ENCODE measurements around the gene NR1H4.
"Not testable (repeated sequence)": the region's sequence is repeated elsewhere in the genome, so short reads cannot be mapped to it uniquely, and the experiment has no call there.

The NR1H4 gene

GRCh38 chr12:100473716-100474150 is at the start of gene NR1H4:
Gene NR1H4, plus strand, starts transcription at chr12:100473866. Its CDS starts 19,458 bp downstream, at chr12:100493324.
- no peak for DNase-seq (ENCODE audit: low spot score)

- no peak for DNase-seq (ENCODE audit: low spot score)
These were observed 47.5 kb upstream of the NR1H4 start for GRCh38 chr12:100426145-100426544.

DNA sequence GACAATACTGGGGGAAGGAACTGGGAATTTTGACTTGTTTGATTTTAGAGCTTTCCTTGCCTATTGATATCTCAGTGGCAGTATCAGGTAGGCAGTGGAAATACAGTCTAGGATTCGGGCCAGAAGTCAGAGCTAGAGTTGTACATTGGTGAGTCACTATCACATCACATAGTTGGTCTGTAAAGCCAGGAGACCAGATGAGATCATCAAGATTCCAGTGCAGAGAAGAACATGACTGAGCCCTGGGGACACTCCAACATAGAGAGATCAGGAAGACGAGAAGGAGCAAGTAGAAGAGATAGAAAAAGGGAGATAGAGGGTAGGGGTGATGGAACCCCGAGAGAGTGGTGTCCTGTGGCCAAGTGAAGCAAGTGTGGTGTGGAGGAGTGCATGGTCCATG is 46.6 kb upstream of the NR1H4 start:
- peak; percentile 29 for DNase-seq (ENCODE audit: low spot score)

GRCh38 chr12:100430251-100430650 is 43.4 kb upstream of the NR1H4 start:
- not testable (repeated sequence) for DNase-seq (ENCODE audit: low spot score)

DNA sequence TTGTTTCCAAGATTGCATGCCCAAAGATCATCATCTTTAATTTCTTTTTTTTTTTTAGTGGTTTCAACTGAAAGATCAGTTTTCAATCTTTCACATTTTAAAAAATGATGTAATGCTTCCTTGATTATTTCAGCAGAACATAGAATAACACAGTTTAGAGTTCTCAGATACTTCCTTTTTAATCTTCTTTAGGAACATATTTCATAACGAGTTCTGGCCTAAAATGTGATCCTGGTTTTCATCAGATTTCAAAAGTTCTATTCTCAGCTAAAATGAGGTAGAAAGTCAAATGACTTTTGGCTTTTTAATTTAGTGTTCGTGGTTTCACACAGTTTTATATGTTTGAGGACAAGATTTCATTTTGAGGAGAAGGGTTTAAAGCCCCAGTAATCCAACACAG is 40.0 kb upstream of the NR1H4 start:
- no peak for DNase-seq (ENCODE audit: low spot score)

GRCh38 chr12:100434177-100434576 is 39.5 kb upstream of the NR1H4 start:
- DNase-seq (ENCODE audit: low spot score), result no peak

DNA sequence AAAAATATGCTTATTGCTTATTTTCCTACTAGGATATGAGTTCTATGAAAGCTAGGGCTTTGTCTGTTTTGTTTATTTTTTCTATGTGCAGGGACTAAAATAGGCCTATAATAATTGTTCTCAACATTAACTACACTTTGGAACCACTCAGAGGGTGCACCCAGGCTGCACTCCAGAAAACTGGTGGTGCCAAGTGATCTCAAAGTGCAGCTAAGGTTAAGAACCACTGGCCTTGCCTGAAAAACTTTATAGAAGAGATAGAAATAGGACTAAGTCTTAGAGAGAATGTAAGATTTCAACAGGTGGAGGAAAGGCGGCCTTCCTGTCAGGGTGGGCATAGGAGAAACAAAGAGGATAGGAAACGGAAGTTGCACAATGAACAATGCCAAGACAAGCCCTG is 37.7 kb upstream of the NR1H4 start:
- no peak for DNase-seq (ENCODE audit: low spot score)

- DNase-seq (ENCODE audit: low spot score), result peak; percentile 56
These were observed 36.4 kb upstream of the NR1H4 start for GRCh38 chr12:100437038-100437841.

DNA sequence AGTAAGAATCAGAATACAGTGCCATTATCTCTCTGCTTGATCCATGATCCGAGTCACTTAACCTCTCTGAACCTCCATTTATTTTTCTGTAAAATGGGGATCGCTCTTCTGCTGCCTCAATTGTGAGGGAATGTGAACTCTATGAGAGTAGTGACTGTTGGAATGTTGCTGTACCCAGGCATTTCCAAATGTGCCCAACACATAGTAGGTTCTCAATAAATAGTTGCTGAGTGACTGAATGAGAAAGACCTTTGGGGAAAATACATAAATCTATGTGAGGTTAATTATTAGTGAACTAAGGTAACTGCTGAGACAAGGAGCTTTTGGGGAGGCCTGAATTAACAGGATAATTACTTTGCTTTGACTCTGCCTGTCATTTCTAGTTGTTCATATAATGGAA is 33.9 kb upstream of the NR1H4 start:
- DNase-seq (ENCODE audit: low spot score), result no peak

- DNase-seq (ENCODE audit: low spot score), result no peak
These were observed 31.3 kb upstream of the NR1H4 start for GRCh38 chr12:100442403-100442802.

GRCh38 chr12:100443434-100443833 is 30.2 kb upstream of the NR1H4 start:
- no peak for DNase-seq (ENCODE audit: low spot score)

GRCh38 chr12:100445081-100445481 is 28.6 kb upstream of the NR1H4 start:
- DNase-seq (ENCODE audit: low spot score), result peak; percentile 60

DNA sequence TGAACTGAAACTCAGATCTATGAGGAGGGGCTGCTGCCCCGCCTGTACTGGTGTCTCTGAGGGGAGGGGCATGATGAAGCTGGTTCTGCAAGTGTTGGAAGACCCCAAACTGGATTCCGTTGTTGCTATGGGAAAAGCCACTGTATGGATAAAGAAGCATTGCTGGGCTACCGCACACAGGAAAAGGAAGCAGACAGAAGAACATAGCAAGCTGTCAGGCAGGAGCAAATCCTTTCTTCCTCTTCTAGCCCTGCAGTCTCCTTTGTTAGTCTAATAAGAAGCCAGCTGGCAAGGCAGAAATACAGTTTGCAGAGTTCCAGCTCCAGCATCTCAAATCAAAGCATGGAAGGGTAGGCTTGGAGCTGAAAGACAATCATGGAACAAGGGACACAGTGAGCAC is 26.3 kb upstream of the NR1H4 start:
- DNase-seq (ENCODE audit: low spot score), result no peak

DNA sequence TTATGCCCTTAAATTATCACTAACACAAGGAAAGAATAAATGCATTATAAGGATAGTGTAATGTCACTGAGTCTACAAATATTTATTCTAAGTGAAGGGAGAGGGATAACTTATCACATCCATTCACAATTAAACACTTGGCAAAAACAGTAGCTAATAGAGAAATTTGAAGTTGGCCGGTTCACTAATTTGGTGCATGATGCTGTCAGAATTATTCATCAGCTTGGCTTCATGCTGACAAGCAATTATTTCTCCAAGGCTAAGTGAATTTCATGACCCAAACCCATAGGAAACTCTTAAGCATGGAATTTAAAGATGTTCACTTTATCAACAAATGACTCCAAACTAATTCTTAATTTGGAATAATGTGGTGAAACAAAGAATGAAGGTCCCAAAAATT is 25.0 kb upstream of the NR1H4 start:
- DNase-seq (ENCODE audit: low spot score), result no peak

DNA sequence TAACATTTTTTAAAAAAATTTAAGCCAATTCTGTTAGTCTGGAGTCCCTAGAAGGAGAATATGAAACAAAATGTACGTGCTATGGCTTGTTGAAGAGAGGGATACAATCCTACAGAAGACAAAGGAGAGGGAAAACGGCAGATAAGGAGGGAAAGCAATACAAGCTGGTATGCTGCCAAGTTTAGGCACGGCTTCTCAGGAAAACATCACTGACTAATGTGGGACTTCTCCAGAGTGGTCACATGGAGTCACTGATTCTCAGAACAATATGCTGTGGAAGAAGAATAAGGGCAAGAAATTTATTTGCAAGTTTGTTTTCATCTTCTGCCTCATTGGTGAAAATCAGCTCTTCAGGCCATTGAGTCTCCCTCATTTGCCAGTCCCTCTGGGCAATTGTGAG is 22.9 kb upstream of the NR1H4 start:
- no peak for DNase-seq (ENCODE audit: low spot score)

DNA sequence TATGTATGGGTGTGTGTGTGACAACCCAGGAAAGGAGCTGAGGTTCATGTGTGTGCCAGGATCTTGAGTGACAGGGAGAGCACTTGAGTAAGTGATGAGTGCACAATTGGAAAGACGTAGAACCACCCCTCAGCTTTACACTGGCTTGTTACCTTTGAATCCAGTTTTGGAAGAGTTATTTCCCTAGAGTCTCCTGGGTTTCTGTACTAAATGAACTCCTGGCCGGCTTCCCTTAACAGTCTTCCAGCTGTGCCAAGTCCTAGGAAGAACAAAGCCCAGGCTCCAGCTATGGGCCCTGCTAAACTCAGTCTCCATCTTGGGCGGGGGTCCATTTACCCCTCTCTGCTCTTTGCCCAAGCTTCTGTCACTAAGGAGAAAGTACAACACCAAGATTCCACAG is 19.7 kb upstream of the NR1H4 start:
- no peak for DNase-seq (ENCODE audit: low spot score)

- no peak for DNase-seq (ENCODE audit: low spot score)
These were observed 17.8 kb upstream of the NR1H4 start for GRCh38 chr12:100455896-100456295.

DNA sequence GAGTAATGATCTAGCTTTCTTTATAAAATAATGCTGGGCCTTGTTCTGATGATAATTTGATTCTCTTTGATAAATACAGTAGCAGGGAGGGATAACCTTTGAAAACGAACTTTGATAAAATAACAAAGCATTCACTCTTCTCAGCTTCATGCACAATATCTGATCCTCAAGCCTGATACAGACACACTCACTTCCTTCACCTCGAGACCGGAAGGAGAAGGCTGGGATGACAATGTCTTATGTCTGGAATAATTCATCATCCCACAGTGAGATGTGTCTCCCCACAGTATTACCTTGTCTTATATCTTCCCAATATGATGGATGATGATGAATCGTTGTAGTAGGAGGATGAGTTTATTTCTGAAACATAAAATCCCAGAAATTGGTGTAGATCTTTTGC is 15.5 kb upstream of the NR1H4 start:
- DNase-seq (ENCODE audit: low spot score), result no peak

- no peak for DNase-seq (ENCODE audit: low spot score)
These were observed 13.0 kb upstream of the NR1H4 start for GRCh38 chr12:100460702-100461101.

- no peak for DNase-seq (ENCODE audit: low spot score)
These were observed 12.2 kb upstream of the NR1H4 start for GRCh38 chr12:100461330-100461973.

DNA sequence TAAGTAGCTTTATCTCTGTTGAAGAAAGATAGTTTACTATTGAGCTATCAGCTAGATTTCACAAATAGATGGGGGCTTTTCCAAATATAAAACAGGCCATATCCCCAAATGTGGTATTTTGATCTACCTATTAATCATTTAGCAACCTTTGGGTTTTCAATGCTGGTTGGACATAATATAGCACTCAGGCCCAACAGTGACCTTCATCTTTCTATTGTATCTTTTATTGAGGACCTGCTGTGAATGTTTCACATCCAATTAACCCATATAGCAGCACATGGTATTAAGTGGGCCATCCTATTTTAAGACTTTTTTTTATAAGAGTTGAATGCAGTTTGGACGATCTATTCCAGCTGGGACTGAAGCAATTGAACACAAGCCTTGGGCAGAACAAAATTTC is 10.0 kb upstream of the NR1H4 start:
- no peak for DNase-seq (ENCODE audit: low spot score)

GRCh38 chr12:100464529-100464928 is 9.1 kb upstream of the NR1H4 start:
- peak; percentile 41 for DNase-seq (ENCODE audit: low spot score)

DNA sequence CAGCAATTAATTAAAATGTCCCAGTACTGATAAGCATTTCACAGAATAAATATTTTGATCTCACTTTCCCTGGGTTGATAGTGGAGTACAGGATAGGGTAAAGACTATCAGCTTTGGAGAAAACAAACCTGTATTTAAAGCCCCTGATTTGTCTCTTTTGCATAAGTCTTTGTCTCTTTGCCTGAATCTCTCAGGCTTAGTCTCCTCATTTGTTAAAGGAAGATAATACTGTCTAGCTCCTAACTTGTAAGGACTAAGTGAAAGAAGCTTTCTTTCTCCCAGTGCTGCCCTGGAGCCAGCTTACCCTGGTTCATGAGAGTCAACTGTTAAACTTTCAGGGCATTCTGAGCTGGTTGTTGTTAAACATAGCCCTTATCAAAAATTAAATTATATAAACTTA is 5.5 kb upstream of the NR1H4 start:
- no peak for DNase-seq (ENCODE audit: low spot score)

GRCh38 chr12:100472325-100472724 is 1.3 kb upstream of the NR1H4 start:
- DNase-seq (ENCODE audit: low spot score), result no peak
